ENCODE results near the gene ADGRA3. TPM values are rescaled to one million over a fixed set of nuclear protein-coding genes. Genes with fewer than 3 reads are reported as not detected.

The ADGRA3 gene
- total and polyA plus RNA-seq, 11 donors, result 9.6 to 43.9 (median 21.5) TPM

GRCh38 chr4:22521240-22521639 lies 5.4 kb upstream of the ADGRA3 start:
- Histone ChIP-seq H3K9me3 (no peaks in the 10 kb centered on the region), H3K4me3 (no peak overlapping the region), H3K36me3 (no peaks in the 10 kb centered on the region), H3K27me3 (peaks cover 0 to 6% (median 0%) of the 10 kb centered on the region in 9 donors), H3K27ac (no peak overlapping the region), H3K4me1 (peaks cover 0 to 7% (median 0%) of the 10 kb centered on the region in 12 donors)
- ATAC-seq (no peak), DNase-seq (no peak)
- no peak for TF ChIP-seq POLR2A (IDR thresholded peaks at IDR 0.05)
- no peak for TF ChIP-seq CTCF (IDR thresholded peaks at IDR 0.05)
- intact Hi-C loops (cut with DNase I), result no loop called here

GRCh38 chr4:22515145-22515887 lies 550 bp downstream of the ADGRA3 start:
- Histone ChIP-seq H3K4me3 (peak overlapping the region; percentile 33 to 85 (median 62)), H3K9me3 (no peaks in the 10 kb centered on the region), H3K27me3 (peaks cover 0 to 13% (median 0%) of the 10 kb centered on the region in 9 donors), H3K36me3 (no peaks in the 10 kb centered on the region), H3K4me1 (peaks cover 0 to 24% (median 15%) of the 10 kb centered on the region in 12 donors), H3K27ac (peak overlapping the region; percentile 32 to 91 (median 83))
- TF ChIP-seq POLR2A (IDR thresholded peaks at IDR 0.05), result no peak
- peak in 3 of 12 donors; percentile 24 to 44 (median 37) for TF ChIP-seq CTCF (IDR thresholded peaks at IDR 0.05)
- intact Hi-C loops (cut with DNase I), result loop anchor here in 4 of 10 donors (5.0 to 10.0 kb wide), 3 partner anchors 48 to 81 kb away; no protein-coding TSS in a partner anchor
- WGBS, 4 donors, result 0 to 1% (median 0%) methylated on average over 31 to 80 of the region's 80 CpGs
- ATAC-seq (peak; percentile 68 to 83 (median 76)), DNase-seq (peak; percentile 59 to 75 (median 60))

- WGBS, 4 donors, result 5 to 9% (median 6%) methylated on average over 8 of the region's 8 CpGs
- intact Hi-C loops (cut with DNase I), result loop anchor here in 2 of 10 donors (10.0 kb wide), 1 partner anchor 80 kb away; no protein-coding TSS in a partner anchor
- peak overlapping the region in 10 of 12 donors; percentile 32 to 90 (median 74) for H3K27ac ChIP-seq
These were observed 1.4 kb downstream of the ADGRA3 start for GRCh38 chr4:22514481-22514880.

More at GRCh38 chr4:22514481-22514880, 1.4 kb downstream of the ADGRA3 start:
- peaks cover 0 to 13% (median 0%) of the 10 kb centered on the region in 9 donors for H3K27me3 ChIP-seq
- H3K4me3 ChIP-seq, result peak overlapping the region; percentile 33 to 85 (median 62)
- TF ChIP-seq CTCF (IDR thresholded peaks at IDR 0.05) (no peak), POLR2A (IDR thresholded peaks at IDR 0.05) (no peak)
- no peaks in the 10 kb centered on the region for H3K36me3 ChIP-seq
- H3K4me1 ChIP-seq, result peaks cover 0 to 24% (median 15%) of the 10 kb centered on the region in 12 donors
- no peaks in the 10 kb centered on the region for H3K9me3 ChIP-seq
- DNase-seq (no peak), ATAC-seq (no peak)

Measured in heart left ventricle (tissue), 16 donors.